DMS53 treated with DMSO at 0.1 percent for 48 hours (cell line): ENCODE data around the gene APH1A.
"Not testable (repeated sequence)": the region's sequence is repeated elsewhere in the genome, so short reads cannot be mapped to it uniquely, and the experiment has no call there.

Experiments used
- DNase-seq: peaks from one replicate; lab custom pipeline; 2025; ENCODE audit not compliant: unreplicated experiment; lab: John Stamatoyannopoulos, UW

Gene APH1A

GRCh38 chr1:150234566-150235293 lies 34.1 kb downstream of the APH1A start:
- DNase-seq = peak; percentile 40

GRCh38 chr1:150234309-150234565 lies 34.6 kb downstream of the APH1A start:
- no peak for DNase-seq

- DNase-seq = peak; percentile 64
These were observed 35.2 kb downstream of the APH1A start for GRCh38 chr1:150233359-150234308.

- not testable (repeated sequence) for DNase-seq
These were observed 35.9 kb downstream of the APH1A start for GRCh38 chr1:150232921-150233320.

GRCh38 chr1:150228246-150228645 lies 40.6 kb downstream of the APH1A start:
- not testable (repeated sequence) for DNase-seq

GRCh38 chr1:150227228-150227627 lies 41.6 kb downstream of the APH1A start:
- DNase-seq = no peak

GRCh38 chr1:150226486-150226885 lies 42.3 kb downstream of the APH1A start:
- no peak for DNase-seq

GRCh38 chr1:150225546-150225945 lies 43.3 kb downstream of the APH1A start:
- no peak for DNase-seq

GRCh38 chr1:150224983-150225382 lies 43.8 kb downstream of the APH1A start:
- no peak for DNase-seq

GRCh38 chr1:150221552-150221951 lies 47.3 kb downstream of the APH1A start:
- DNase-seq = no peak

GRCh38 chr1:150215855-150216254 lies 53.0 kb downstream of the APH1A start:
- not testable (repeated sequence) for DNase-seq
